Islet of Langerhans (tissue), 1 donor: ENCODE results near the gene C1QL1.
"Not testable (repeated sequence)": the region's sequence is repeated elsewhere in the genome, so short reads cannot be mapped to it uniquely, and the experiment has no call there.

Experiments used
- FAIRE-seq: peaks from one replicate; lab custom pipeline; 2011; peaks lifted over from hg19 to GRCh38; lab: Jason Lieb, UNC

Gene C1QL1

DNA sequence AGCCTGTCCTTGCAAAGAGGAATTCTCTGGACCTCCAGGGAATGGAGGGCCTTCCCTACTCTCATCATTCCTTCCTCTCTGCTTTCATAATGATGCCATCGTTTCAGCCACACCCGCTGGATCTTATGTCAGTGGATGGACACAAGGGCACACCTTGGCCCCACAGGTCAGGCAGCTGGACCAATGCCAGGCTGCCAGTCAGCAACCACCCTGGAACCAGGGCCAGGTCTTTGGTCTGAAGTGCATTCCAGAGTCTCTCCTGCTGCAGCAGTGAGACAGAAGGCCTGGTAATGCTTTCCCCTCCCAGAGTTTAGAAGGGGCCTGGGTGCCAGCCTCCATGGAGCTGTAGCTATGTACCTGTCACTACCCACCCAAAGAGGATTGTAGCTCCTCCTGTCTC lies 7.4 kb downstream of the C1QL1 start:
- FAIRE-seq: no peak

DNA sequence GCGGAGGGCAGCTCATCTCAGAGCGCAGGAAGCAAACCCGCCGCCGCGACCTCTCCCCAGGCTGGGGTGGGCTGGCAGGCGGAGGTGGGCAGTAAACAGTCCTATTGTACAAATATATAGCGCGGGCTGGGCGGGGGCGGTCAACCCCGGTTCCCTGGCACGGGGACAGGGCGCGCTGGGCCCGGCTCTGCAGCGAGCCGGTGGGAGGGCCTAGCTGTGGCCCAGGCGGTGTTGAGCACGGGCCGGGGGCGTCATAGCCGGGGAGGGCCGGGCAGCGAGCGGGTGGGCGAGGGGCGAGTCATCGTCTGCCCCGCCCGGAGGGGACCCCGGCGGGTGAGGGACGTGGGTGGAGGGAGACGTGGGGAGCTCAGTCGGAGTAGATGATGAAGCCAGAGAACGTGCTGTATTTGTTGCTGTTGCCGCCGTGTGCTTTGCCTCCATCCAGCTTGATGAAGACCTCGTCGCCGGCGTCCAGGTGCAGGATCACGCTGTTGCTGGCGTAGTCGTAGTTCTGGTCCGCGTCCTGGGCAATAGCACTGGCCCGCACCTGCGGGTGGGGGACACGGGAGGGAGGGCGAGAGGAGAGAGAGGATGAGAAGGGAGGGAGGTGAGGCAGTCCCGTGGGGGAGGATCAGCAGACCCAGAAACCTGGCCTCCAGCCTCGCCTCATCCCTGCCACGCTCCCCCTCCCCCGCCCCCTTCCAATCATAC lies 8.1 kb downstream of the C1QL1 start:
- FAIRE-seq: no peak

DNA sequence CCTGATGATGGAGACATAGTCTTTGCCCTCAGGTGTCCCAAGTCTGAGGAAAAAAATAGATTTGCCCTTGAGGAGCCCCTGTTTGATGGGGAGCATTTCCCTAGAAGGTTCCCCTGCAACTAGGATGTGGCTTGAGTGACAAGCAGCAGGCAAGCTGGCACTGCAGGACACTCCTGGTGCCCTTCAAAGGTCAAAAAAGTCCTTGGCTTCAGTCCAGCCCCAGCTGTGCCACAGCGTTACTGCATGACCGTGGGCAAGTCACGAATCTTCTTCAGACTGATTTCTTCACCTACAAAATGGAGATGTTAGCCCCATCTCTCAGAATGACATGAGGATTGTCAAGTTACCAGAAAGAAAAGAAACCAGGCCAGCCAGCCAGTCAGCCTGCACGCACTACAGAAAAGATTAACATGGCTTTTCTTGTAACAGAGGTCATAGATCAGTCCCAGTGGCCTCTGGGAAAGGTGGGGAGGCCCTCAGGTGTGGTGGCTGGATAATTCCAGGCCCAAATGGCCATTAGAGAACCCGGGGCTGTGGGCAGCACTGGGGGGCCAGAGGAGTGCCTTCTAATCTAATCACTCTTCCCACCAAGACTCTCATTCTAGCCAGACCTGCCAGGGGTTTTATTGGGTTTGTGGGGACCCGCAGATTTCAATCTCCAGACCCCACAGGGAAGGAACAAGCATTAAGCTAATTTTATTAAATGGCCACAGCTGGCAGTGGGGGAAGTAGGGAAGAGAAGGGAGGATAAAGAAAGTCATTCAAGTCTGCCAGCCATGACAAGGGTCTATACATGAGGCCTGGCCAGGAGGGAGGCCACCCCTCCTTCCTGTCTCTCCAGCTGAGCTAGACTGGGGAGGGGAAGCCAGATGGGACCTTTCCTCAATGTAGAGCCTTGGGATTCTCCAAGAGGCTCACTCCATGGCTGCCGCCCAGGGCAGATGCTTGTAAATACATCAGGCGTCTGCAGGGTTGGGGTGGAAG lies 10.8 kb downstream of the C1QL1 start:
- FAIRE-seq: no peak

DNA sequence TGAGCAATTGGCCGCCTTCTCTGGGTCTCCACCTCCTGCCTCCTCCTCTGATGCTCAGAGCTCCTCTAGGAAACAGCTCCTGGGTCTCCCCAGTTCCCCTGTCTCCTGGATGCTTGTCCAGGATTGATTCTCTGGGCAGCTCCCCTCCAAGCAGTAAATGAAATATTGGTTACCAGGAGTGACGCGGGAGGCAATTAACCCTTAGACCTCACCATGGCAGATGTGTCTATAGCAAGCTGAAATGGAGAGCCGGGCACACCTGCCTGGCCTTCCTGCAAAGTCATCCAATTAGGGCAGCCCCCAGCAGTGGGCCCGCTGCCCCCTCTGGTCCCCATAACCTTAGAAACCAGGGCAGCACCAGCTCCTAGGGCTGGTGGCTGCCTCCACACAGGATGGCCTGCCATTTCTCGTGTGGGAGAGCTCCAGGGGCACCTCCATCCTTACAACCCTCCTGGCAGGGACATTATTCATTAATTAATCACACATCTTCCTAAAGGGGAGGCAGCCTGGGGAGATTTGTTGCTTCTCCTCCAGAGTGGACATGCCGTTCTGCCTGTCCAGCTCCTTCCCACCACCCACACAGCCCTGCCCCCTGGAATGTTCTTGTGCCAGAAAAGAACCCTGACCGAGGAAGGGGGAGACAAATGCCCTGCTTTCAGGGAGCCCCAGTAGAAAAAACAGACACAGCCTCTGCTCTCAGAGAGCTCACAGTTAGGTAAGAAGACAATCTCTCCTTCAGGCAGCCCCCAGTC lies 12.3 kb downstream of the C1QL1 start:
- FAIRE-seq: no peak

DNA sequence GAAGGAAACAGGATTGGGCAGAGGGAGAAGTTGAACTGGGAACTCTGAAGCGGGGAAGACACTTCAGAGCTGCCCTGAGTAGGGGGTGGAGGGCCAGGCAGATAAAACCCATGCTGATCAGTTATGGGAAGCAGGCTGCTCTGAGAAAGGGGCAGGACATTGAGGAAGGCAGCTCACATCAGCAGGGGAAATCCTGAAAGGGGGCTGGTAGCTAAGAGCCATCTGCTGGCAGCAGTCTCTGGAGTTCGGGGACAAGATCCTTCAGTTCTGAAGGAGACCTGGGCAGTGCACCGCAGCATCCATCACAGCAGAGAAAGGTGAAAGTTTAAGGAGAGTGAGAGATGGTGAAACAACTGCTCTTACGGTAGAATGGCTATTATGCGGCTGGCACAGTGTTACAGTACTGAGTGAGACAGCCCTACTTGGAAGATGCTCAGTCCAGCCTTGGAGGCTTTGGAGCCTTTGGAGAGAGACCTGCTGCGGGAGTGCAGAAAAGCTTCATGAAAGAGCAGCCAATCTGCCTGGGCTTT lies 15.1 kb downstream of the C1QL1 start:
- no peak for FAIRE-seq

DNA sequence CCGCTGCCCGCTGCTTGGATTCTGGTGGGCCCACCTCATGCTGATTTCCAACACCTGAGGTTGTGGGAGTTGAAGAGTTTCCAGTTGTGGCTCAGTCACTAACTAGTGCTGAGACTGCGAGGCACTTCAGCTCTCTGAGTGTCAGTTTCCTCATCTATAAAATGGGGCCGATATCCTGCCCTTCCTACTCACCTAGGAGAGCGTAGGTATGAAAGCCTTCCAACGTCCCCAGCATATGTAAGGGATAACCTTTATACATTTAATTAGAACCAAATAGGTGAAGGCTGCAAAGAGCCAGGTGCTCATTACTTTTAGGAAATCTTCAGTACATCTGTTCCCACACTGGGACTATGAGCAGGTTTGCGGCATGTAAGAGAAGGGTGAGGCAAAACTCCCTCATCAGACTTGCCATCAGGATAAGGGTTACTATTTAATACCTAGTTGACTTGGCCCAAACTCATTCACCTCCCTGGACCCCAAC lies 19.7 kb downstream of the C1QL1 start:
- no peak for FAIRE-seq

DNA sequence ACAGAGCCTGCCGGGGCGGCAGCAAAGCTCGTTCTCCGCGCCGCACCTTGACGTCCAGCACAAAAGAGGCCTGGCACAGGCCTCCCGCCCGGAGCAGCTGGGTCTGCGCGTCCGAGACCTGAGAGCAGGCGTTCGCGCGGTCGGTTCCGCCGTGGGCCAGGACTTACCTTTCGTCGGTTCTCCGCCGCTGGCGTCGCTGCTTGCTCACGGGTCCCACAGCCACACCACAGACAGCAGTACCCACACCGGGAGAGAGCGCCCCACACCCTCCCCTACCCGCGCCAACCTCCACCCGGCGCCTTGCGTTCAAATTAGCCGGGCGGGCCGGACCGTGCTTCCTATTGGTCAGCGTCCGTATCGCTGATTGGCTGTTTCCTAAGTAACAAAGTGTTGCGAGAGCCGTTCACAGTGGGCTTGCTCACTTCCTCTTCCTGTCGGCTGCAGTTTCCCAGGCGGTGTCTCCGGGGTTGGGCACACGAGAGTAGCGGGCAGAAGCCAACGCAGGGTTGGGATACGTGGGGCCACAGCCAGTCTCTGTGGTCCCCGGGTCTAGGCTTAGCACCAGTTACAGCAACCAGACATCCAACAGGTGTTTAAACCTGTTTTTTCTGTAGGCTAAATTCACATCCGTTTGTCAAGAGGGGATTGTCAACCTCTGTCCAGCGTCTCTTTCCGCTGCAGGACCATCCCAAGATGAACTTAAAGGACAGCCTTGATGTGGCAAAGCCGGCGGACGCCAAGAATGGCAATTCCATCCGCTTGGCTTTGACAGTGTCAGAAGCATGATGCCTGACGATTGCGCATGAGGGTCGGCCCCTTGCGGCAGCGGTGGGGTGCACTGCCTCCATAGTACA lies 20.4 kb downstream of the C1QL1 start, which contains the start of gene KIF18B:
Gene KIF18B, minus strand, starts transcription at position 313 of the 854 bp plus-strand sequence. CDS start 11,429 bp downstream, outside the sequence.
- no peak for FAIRE-seq

DNA sequence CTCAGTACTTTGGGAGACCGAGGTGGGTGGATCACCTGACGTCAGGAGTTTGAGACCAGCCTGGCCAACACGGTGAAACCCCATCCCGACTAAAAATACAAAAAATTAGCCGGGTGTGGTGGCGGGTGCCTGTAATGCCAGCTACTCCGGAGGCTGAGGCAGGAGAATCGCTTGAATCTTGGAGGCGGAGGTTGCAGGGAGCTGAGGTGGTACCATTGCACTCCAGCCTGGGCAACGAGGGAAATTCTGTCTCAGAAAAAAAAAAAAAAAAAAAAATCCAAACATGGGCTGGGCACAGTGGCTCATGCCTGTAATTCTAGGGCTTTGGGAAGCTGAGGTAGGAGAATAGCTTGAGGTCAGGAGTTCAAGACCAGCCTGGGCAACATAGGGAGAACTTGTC lies 22.5 kb downstream of the C1QL1 start:
- FAIRE-seq: not testable (repeated sequence)

DNA sequence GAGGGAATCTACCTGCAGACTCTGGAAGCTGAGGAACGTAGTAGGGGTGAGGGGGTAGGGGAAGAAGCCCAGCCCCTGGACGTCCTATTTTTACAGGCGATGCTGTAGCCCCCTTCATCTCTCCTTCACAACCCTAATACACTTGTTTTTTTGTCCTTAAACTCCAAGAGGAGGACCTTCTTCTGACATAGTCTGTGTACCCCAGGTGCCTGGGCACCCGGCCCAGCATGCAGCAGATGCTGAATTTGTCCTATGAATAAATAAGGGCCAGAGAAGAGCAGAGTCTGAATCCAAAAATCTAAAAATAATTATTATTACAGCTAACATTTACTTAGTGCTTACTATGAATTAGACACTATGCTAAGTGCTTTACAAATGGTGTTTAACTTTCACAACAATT lies 25.6 kb downstream of the C1QL1 start:
- no peak for FAIRE-seq

DNA sequence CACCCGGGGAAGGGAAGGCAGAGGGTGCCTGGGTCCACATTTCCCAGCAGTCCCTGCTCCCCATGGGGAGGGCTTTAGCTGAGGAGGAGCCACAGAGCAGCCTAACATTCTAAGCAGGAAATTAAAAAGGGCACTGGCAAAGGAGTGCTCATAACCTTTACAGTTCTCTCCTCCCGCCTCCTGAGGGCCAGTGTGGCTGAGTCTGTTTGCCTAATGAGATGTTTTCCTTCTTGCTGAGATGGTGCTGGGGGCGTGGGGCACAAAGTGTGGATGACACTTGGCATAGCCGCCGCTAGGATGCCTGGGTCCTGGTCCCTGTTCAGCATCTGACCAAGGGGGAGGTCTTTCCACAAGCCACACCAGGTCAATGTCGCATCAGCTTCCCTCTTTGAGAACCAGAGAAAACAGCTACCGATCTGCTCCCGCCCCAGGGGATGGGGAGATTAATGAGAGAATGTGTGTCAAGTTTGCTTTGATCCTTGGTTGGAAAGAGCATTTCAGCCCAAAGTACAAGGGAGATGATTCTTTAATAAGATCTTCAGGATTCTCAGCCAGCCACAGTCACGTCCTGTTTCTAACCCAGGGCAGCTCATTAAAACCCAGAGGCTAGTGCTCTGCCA lies 26.3 kb downstream of the C1QL1 start:
- FAIRE-seq: no peak

DNA sequence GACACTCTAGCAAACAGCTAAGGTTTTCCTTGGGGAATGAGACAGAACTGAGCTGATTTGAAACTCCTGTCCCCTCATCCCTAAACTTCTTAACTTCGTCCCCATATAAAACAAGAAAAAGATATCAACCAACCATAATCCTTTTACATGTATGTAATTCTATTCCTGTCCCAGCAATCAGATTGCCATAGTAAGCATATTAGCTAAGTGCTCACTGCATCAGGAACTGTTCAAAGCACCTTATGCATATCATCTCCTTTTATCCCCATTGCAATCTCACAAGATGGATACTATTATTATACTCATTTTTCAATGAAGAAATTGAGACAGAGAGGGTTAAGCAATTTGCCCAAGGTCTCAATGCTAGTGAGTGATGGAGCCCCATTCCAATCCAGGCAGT lies 27.3 kb downstream of the C1QL1 start:
- no peak for FAIRE-seq

DNA sequence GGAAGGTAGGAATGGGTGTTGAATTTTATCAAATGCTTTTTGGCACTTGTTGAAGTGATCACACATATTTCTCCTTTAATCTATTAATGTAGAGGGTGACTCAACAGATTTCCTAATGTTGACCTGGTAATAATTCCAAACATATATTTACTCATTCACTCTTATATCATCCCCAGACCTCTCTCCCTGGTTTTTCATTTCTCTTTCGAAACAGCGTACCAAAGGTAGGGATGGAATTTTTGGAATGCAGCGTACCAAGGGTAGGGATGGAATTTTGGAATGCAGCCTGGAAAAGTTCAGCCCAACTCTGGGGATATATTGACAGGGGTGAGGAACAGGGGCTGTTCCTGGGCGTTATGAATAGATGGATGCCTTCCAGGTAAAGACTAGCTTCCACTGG lies 27.8 kb downstream of the C1QL1 start:
- no peak for FAIRE-seq

DNA sequence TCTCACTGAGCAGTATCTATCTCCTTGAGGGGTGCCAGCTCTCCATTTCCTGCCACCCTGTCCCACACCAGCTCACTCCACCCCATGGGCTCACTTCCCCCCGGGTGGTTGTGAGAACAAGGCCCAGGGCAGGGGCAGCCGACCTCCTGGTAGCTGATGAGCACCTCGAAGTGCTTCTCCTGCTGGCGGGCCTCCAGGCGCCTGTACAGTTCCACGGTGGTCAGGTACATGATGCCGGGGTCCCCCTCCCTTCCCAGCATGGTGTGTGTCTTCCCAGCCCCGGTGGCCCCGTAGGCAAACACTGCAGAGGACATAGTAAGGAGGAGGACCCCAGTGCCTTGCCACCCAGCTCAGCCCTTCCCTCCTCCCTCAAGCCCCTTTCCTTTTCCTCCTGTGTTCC lies 33.0 kb downstream of the C1QL1 start:
- no peak for FAIRE-seq

DNA sequence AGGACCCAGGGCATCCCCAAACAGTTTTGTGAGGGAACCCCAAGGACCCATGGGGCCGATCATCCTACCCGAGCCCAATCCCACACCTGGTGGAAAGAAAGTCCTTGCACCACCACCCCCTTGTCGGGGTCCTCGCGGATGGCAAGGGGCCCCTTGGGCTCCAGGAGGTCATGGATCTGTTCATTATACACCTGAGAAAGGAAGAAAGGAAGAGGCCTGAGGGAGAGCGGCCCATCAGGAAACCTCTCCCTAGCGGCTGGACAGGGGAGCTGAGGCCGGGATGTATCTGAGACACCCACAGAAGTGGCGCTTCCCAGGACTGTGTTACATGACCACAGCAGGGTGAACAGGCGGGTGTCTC lies 33.4 kb downstream of the C1QL1 start:
- FAIRE-seq: no peak

DNA sequence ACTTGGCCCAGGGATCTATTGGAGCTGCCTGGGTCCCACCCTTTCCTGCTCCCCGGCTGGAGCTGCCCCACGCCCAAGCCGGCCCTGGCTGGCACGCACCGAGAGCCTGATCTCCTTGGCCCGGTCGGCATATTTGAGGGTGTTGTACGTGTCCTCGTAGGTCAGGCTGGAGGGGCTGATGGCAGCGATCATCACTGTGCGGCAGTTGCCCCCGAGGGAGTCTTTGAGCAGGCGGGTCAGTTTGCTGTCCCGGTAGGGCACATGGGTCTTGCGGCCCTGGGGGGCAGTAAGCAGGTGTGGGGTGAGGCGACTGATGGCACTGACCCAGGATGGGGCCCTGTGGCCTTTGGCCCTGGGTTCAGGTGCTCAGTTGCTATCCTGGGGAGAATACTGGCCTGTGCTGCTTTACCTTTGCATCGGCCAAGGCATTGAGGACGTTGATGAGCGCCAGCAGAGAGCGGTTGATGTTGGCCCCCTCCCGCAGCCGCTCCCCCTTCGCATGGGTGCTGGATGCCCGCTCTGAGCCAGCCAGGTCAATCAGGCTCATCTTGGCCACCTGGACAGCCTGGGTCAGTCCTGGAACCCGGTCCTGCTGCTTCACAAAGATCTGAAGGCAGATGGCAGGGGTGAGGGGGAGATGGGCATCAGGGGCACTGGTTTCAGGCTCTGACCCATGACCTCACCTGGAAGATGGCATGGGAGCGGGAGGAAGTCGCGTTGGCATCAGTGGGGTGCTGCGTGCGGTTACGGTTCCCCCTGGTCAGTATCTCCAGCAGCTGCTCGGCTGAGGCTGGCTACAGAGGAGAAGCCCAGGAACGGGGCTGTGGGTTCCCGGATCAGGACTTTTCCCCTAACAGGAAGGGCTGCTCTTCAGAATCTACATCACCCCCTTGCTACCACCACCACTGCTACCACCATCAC lies 34.0 kb downstream of the C1QL1 start:
- FAIRE-seq: no peak

DNA sequence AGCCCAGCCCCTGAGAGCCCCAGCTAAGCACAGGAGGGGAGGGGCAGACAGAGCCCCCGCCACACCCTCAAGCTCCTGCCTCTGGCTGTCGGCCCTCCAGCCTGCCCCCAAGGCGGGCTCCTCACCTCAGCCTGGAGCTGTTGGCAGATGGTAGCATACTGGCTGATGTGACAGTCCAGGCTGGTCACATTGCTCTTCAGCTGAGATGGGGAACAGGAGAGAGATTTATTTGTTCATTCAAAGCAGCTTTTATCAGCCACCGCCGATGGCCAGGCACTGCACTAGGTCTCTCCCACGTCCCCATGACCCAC lies 35.4 kb downstream of the C1QL1 start:
- no peak for FAIRE-seq

DNA sequence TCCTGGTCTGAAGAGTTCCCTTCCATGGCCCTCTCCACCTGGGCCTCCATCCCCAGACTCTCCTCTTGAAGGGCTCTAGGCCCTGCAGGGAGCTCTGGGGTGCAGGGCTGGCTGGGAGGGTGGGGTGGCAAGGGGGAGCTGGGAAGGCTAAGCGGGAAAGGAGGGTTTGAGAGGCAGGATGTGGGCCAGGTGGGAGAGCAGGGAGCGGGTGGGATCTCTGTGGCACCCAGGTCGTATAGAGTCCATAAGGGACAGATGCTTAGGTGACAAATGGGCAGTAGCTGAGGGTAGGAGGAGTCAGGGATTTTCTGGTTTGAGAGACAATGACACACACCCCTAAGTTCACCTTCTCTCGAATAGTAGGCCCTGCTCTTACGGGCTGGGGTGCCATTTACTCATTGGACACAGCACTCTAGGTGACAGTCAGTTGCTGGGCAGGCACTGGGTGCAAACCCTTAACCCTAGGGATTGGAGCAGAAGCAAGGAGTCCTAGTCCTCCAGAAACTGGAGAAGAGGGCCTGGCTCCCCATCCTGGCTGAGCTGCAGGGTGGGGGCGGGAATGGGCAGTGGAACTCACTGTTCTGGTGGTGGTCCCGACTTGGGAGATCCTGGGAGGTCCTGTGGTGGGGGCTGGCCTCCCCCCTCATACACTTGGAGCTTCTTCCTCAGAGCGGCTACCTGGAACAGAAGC lies 35.9 kb downstream of the C1QL1 start:
- FAIRE-seq: no peak

DNA sequence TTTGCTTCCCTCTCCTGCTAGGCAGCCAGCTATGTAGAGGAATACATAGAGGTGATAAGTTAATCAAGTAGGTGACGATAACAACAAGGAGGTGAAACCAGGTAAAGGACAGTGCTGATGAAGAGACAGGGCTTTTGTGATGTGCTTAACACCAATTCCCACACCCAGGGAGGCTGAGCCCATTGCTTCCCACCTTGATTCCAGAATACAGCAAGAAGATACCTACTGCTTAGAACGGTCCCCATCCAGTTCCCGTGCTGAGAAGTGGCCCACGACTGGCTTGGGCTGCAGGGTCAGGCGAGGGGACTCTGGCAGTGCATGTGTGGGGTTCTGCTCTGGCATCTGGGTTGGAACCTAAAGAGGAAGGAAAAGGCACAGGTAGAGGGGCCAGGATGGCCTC lies 36.7 kb downstream of the C1QL1 start:
- no peak for FAIRE-seq

DNA sequence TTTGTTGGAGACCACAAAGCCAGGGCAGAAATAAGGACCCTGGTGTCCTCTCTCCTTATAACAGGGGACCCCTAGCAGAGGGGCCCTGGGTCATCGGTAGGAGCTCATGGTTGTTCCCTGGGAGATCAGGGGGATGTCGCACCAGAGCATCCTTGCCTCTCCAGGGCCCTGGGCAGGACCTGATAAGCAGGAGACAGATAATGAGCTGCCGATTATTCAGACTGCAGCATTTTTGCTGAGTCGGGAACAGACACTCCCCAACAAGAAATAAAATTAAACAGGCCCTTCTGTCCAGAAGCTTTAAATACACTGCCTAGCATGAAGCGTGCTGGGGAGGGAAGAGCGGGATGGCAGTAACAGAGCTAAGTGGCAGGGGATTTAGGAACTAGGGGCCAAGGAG lies 37.4 kb downstream of the C1QL1 start:
- FAIRE-seq: no peak
